Stimulated activated CD8-positive, alpha-beta memory T cell treated with anti-CD3 and anti-CD28 coated beads, Interleukin-12 subunit alpha, Interleukin-12 subunit beta, amount 100 ng/mL, for 1 hour (primary cell): Measurements from ENCODE around the gene OR8H3.
"Not testable (repeated sequence)": the region's sequence is repeated elsewhere in the genome, so short reads cannot be mapped to it uniquely, and the experiment has no call there.

Experiments
- DNase-seq: peaks from one replicate; pipeline ENCODE4 v3.0.0-alpha.2; 2020; ENCODE audit warnings: low read depth

The OR8H3 gene

GRCh38 chr11:56122073-56122472, at the start of gene OR8H3:
OR8H3 (plus strand) TSS chr11:56122373; CDS start chr11:56122373, 0 bp downstream.
- DNase-seq: no peak

GRCh38 chr11:56089697-56090096, 32.5 kb upstream of the OR8H3 start:
- no peak for DNase-seq

GRCh38 chr11:56093008-56093407, 29.2 kb upstream of the OR8H3 start, which contains the start of gene OR8I2:
OR8I2 (plus strand) TSS chr11:56093308; CDS start chr11:56093308, 0 bp downstream.
- DNase-seq: no peak

GRCh38 chr11:56103210-56103737, 18.9 kb upstream of the OR8H3 start, which contains the start of gene OR8H2:
OR8H2 (plus strand) TSS chr11:56103687; CDS start chr11:56105043, 1,356 bp downstream.
- no peak for DNase-seq

GRCh38 chr11:56140151-56140661, 18.0 kb downstream of the OR8H3 start, which contains the start of gene OR8J3:
OR8J3 (minus strand) TSS chr11:56140201; CDS start chr11:56137718, 2,483 bp downstream.
- DNase-seq: no peak

GRCh38 chr11:56143681-56144080, 21.5 kb downstream of the OR8H3 start:
- DNase-seq: not testable (repeated sequence)

- no peak for DNase-seq
Measured at GRCh38 chr11:56151376-56151775, 29.2 kb downstream of the OR8H3 start.

GRCh38 chr11:56152333-56152732, 30.2 kb downstream of the OR8H3 start:
- DNase-seq: no peak

- no peak for DNase-seq
Measured at GRCh38 chr11:56160217-56160616, 38.0 kb downstream of the OR8H3 start, which contains the start of gene OR8K5. OR8K5 (minus strand) TSS chr11:56160317; CDS start chr11:56160317, 0 bp downstream.

- no peak for DNase-seq
Measured at GRCh38 chr11:56163804-56164203, 41.6 kb downstream of the OR8H3 start.

- no peak for DNase-seq
Measured at GRCh38 chr11:56172256-56172830, 50.2 kb downstream of the OR8H3 start.
